Smooth muscle cell (in vitro differentiated cells): ENCODE data around the gene CCDC192. TPM values are rescaled to one million over a fixed set of nuclear protein-coding genes. Genes with fewer than 3 reads are reported as not detected.

Experiments used
- DNase-seq: peaks from one replicate; lab custom pipeline; 2025; ENCODE audit not compliant: unreplicated experiment; lab: John Stamatoyannopoulos, UW
- H2AFZ ChIP-seq: fragments of 200-600 bp; sonication (generic); 2 replicates; pipeline ENCODE4 v1.6.0; 2016; ENCODE audit warnings: antibody characterized with exemption, low read depth, mild to moderate bottlenecking
- H3F3A ChIP-seq: fragments of 200-600 bp; sonication (generic); 2 replicates; pipeline ENCODE4 v1.6.0; 2017; ENCODE audit warnings: antibody characterized with exemption, low read depth
- H3K27ac ChIP-seq: fragments of 200-600 bp; sonication (generic); 2 replicates; pipeline ENCODE4 v1.5.1; 2016; ENCODE audit warnings: low read depth, mild to moderate bottlenecking
- H3K27me3 ChIP-seq: fragments of 200-600 bp; sonication (generic); 2 replicates; pipeline ENCODE4 v1.6.1; 2016; ENCODE audit warnings: low read depth, mild to moderate bottlenecking
- H3K36me3 ChIP-seq: fragments of 200-600 bp; sonication (generic); 2 replicates; pipeline ENCODE4 v1.5.1; 2016; ENCODE audit warnings: low read depth
- H3K4me1 ChIP-seq: fragments of 200-600 bp; sonication (generic); 2 replicates; pipeline ENCODE4 v1.5.1; 2016; ENCODE audit warnings: low read depth
- H3K4me2 ChIP-seq: fragments of 200-600 bp; sonication (generic); 2 replicates; pipeline ENCODE4 v1.6.0; 2016; ENCODE audit warnings: mild to moderate bottlenecking
- H3K4me3 ChIP-seq: fragments of 200-600 bp; sonication (generic); 2 replicates; pipeline ENCODE4 v1.5.1; 2016; ENCODE audit warnings: mild to moderate bottlenecking
- H3K79me2 ChIP-seq: fragments of 200-600 bp; sonication (generic); 2 replicates; pipeline ENCODE4 v1.6.0; 2016; ENCODE audit warnings: low read depth, mild to moderate bottlenecking
- H3K9ac ChIP-seq: fragments of 200-600 bp; sonication (generic); 2 replicates; pipeline ENCODE4 v1.6.0; 2016; ENCODE audit warnings: low read depth
- H3K9me3 ChIP-seq: fragments of 200-600 bp; sonication (generic); replicated peaks from 2 replicates; pipeline ENCODE4 v1.5.1; 2016; ENCODE audit warnings: low read depth
- H4K20me1 ChIP-seq: fragments of 200-600 bp; sonication (generic); 2 replicates; pipeline ENCODE4 v1.6.0; 2016; ENCODE audit warnings: low read depth
- WGBS: methylation state at CpG from one replicate; pipeline ENCODE4 v1.1.7; 2016; ENCODE audit warnings: low lambda C conversion rate; 5-methylcytosine and 5-hydroxymethylcytosine counted together
- polyA plus RNA-seq: library from polyadenylated mRNA; unstranded; fragments of >200 nt; fragmentation: Nextera tagmentation; extraction: Ambion mirVana; gene quantifications from 2 replicates; pipeline ENCODE4 v1.2.1, GENCODE V29; 2016
- total RNA-seq: library from RNA; depleted of rRNA; stranded (reverse); fragments of >200 nt; gene quantifications from 2 replicates; pipeline ENCODE4 v1.2.3, GENCODE V29; 2014
- TF ChIP-seq, protein P1 (sequence below): fragments of 200-600 bp; sonication (generic); IDR thresholded peaks from 2 replicates; pipeline ENCODE4 v1.5.1; 2017; ENCODE audit warnings: borderline replicate concordance, mild to moderate bottlenecking, antibody characterized with exemption; ENCODE audit not compliant: insufficient read depth, poor library complexity, severe bottlenecking

CCDC192 gene
- total and polyA plus RNA-seq, 2 experiments from 2014 or later, result not detected

DNA sequence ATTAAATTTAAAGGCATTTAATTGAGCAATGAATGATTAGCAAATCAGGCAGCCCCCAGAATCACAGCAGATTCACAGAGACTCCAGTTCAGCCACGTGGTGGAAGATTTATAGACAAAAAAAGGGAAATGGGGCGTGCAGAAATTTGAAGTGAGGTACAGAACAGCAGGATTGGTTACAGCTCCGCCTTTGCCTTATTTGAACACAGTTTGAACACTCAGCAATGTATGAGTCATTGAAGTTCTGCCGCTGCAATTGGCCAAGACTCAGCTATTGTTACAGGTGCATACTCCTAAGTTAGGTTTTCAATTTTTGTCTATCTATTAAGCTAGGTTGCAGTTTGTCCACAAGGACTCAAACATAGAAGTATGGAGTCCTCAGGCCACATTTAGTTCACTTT, 222.7 kb downstream of the CCDC192 start:
- no peaks in the 10 kb centered on the region for H3K4me1 ChIP-seq
- no peak overlapping the region for H3K27ac ChIP-seq
- H3F3A ChIP-seq, result no peaks in the 10 kb centered on the region
- no peak overlapping the region for H3K4me2 ChIP-seq
- H3K9ac ChIP-seq, result no peak overlapping the region
- TF ChIP-seq, protein P1, sequence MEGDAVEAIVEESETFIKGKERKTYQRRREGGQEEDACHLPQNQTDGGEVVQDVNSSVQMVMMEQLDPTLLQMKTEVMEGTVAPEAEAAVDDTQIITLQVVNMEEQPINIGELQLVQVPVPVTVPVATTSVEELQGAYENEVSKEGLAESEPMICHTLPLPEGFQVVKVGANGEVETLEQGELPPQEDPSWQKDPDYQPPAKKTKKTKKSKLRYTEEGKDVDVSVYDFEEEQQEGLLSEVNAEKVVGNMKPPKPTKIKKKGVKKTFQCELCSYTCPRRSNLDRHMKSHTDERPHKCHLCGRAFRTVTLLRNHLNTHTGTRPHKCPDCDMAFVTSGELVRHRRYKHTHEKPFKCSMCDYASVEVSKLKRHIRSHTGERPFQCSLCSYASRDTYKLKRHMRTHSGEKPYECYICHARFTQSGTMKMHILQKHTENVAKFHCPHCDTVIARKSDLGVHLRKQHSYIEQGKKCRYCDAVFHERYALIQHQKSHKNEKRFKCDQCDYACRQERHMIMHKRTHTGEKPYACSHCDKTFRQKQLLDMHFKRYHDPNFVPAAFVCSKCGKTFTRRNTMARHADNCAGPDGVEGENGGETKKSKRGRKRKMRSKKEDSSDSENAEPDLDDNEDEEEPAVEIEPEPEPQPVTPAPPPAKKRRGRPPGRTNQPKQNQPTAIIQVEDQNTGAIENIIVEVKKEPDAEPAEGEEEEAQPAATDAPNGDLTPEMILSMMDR, result no peak
- no peak for DNase-seq
- no peak overlapping the region for H2AFZ ChIP-seq
- 84% methylated on average over 4 of the region's 4 CpGs for WGBS
- no peaks in the 10 kb centered on the region for H4K20me1 ChIP-seq
- H3K27me3 ChIP-seq, result no peaks in the 10 kb centered on the region
- no peaks in the 10 kb centered on the region for H3K9me3 ChIP-seq
- no peaks in the 10 kb centered on the region for H3K36me3 ChIP-seq
- H3K4me3 ChIP-seq, result no peak overlapping the region
- no peaks in the 10 kb centered on the region for H3K79me2 ChIP-seq

- H3K4me1 ChIP-seq, result no peaks in the 10 kb centered on the region
- H3F3A ChIP-seq, result no peaks in the 10 kb centered on the region
- no peak overlapping the region for H3K4me3 ChIP-seq
- no peaks in the 10 kb centered on the region for H3K9me3 ChIP-seq
- no peak overlapping the region for H2AFZ ChIP-seq
- H3K79me2 ChIP-seq, result no peaks in the 10 kb centered on the region
- no peak overlapping the region for H3K27ac ChIP-seq
- no peaks in the 10 kb centered on the region for H4K20me1 ChIP-seq
- TF ChIP-seq, protein P1, result no peak
- H3K36me3 ChIP-seq, result no peaks in the 10 kb centered on the region
- 98% methylated on average over 3 of the region's 3 CpGs for WGBS
- no peaks in the 10 kb centered on the region for H3K27me3 ChIP-seq
- H3K4me2 ChIP-seq, result no peak overlapping the region
- no peak overlapping the region for H3K9ac ChIP-seq
- DNase-seq, result no peak
Measured at GRCh38 chr5:127926974-127927373, 223.8 kb downstream of the CCDC192 start.

- H3K36me3 ChIP-seq, result no peaks in the 10 kb centered on the region
- no peak overlapping the region for H2AFZ ChIP-seq
- no peak overlapping the region for H3K4me2 ChIP-seq
- TF ChIP-seq, protein P1, result no peak
- no peak overlapping the region for H3K27ac ChIP-seq
- H3K9me3 ChIP-seq, result no peaks in the 10 kb centered on the region
- no peak overlapping the region for H3K4me3 ChIP-seq
- H4K20me1 ChIP-seq, result no peaks in the 10 kb centered on the region
- H3K4me1 ChIP-seq, result no peaks in the 10 kb centered on the region
- H3K9ac ChIP-seq, result no peak overlapping the region
- no peak for DNase-seq
- H3K27me3 ChIP-seq, result no peaks in the 10 kb centered on the region
- WGBS, result 94% methylated on average over 4 of the region's 4 CpGs
- no peaks in the 10 kb centered on the region for H3F3A ChIP-seq
- no peaks in the 10 kb centered on the region for H3K79me2 ChIP-seq
Measured at GRCh38 chr5:127928053-127928452, 224.9 kb downstream of the CCDC192 start.

DNA sequence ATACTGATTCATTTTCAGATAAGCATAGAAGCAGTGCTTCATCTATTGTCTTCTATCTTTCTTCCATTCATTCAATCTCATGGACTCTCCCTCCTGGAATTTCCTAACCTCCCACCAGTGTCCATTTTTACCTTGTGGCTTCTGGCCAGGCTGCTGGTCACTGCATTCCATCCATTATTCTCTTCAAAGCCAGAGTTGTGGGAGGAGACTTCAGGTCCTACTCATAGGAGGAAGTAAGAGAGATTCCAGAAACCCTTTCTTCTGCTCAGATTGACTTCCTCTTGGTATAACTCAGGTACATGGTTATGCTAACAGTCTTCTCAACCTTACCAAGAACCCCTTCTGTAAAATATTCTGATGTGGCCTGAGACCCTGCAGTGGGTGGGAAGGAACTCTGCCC, 227.1 kb downstream of the CCDC192 start:
- Histone ChIP-seq H3K4me2 (no peak overlapping the region), H3K79me2 (no peaks in the 10 kb centered on the region), H3K9ac (no peak overlapping the region), H2AFZ (no peak overlapping the region), H3K4me3 (no peak overlapping the region), H3F3A (no peaks in the 10 kb centered on the region), H3K36me3 (no peaks in the 10 kb centered on the region), H3K9me3 (no peaks in the 10 kb centered on the region), H3K27ac (no peak overlapping the region), H3K4me1 (peaks cover 13% of the 10 kb centered on the region), H4K20me1 (no peaks in the 10 kb centered on the region), H3K27me3 (no peaks in the 10 kb centered on the region)
- no peak for DNase-seq
- TF ChIP-seq, protein P1, result no peak
